Activated T-helper 1 cell treated with anti-CD3 and anti-CD28 coated beads, Interleukin-12 subunit alpha, Interleukin-12 subunit beta, Interleukin-2, Interleukin-4 antibody, amounts not matched to agents 30 ng/mL and 10 ng/mL and 1 ng/mL, durations not matched to agents 14 hours and 24 hours and 36 hours (primary cell): ENCODE results near the gene PTPRE. TPM values are rescaled to one million over a fixed set of nuclear protein-coding genes. Genes with fewer than 3 reads are reported as not detected.

ENCODE experiments used
- DNase-seq: peaks from one replicate; pipeline ENCODE4 v3.0.0; 2021; ENCODE audit warnings: low spot score
- H3K27ac Mint-ChIP-seq: one replicate; pipeline ENCODE4 v1.8.0; 2021; ENCODE audit warnings: mild to moderate bottlenecking, mixed read lengths
- H3K27me3 Mint-ChIP-seq: one replicate; pipeline ENCODE4 v1.8.0; 2022; ENCODE audit warnings: mild to moderate bottlenecking, moderate library complexity, mixed read lengths; ENCODE audit not compliant: insufficient read depth
- H3K36me3 Mint-ChIP-seq: one replicate; pipeline ENCODE4 v1.8.0; 2021; ENCODE audit warnings: low read depth, mixed read lengths
- H3K4me1 Mint-ChIP-seq: one replicate; pipeline ENCODE4 v1.8.0; 2021; ENCODE audit warnings: low read depth, mixed read lengths
- H3K4me3 Mint-ChIP-seq: one replicate; pipeline ENCODE4 v1.8.0; 2021; ENCODE audit warnings: mild to moderate bottlenecking, moderate library complexity, mixed read lengths
- H3K9me3 Mint-ChIP-seq: one replicate; pipeline ENCODE4 v1.8.0; 2021; ENCODE audit warnings: mixed read lengths
- intact Hi-C: fragments of 100-400 bp; cut with micrococcal nuclease; formaldehyde crosslinking; loops from one replicate; pipeline ENCODE4 v1.15.1; 2024
- total RNA-seq: library from RNA; stranded (reverse); gene quantifications from 2 replicates; pipeline ENCODE4 v1.2.3, GENCODE V29; 2022

Gene PTPRE
- total RNA-seq, 1 donor from 2014 or later: 41.8 TPM

DNA sequence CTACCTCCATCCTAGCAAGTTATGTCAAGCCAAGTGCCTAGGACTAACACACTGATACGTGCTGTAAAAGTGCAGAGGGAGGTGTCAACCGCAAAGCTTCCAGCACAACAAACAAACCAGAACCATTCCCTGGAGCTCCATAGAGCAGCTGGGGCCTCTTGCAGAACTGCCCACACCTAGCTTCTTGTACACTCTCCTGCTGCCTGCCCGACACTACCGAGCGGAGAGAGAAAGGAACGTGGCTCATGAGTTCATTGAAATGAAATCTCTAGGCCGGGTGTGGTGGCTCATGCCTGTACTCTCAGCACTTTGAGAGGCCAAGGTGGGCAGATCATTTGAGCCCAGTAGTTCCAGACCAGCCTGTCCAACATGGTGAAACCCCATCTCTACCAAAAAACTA, 145.8 kb downstream of the PTPRE start:
- intact Hi-C loops: no loop called here
- H3K27ac Mint-ChIP-seq: no peak overlapping the region
- H3K4me3 Mint-ChIP-seq: no peak overlapping the region

DNA sequence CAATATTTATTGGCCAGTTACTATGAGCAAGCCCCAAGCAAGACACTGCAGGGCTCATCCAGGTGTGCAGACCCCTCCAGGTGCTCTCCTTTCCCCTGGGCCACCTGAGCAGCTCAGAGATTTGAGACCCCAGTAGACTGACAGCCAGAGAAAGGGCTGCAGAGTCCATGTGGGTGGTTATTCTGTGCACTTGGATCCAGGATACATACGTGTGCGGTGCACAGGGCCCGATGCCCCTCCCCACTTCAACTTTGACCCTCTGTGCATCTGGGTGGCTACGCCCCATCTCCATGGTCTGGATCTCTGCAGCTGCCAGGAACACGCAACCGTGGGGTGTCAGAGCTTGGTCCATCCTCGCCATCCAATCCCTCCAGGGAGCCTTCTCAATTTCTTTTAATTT, 146.5 kb downstream of the PTPRE start:
- DNase-seq: no peak
- no peak overlapping the region for H3K4me3 Mint-ChIP-seq
- peaks cover 34% of the 10 kb centered on the region for H3K4me1 Mint-ChIP-seq
- H3K27me3 Mint-ChIP-seq: peaks cover 2% of the 10 kb centered on the region
- intact Hi-C loops: no loop called here
- H3K27ac Mint-ChIP-seq: no peak overlapping the region
- H3K9me3 Mint-ChIP-seq: no peaks in the 10 kb centered on the region
- peaks cover 54% of the 10 kb centered on the region for H3K36me3 Mint-ChIP-seq

More for the DNA sequence above, 145.8 kb downstream of the PTPRE start:
- Mint-ChIP-seq H3K36me3 (peaks cover 59% of the 10 kb centered on the region), H3K27me3 (peaks cover 2% of the 10 kb centered on the region), H3K9me3 (no peaks in the 10 kb centered on the region), H3K4me1 (peaks cover 41% of the 10 kb centered on the region)
- DNase-seq: no peak

DNA sequence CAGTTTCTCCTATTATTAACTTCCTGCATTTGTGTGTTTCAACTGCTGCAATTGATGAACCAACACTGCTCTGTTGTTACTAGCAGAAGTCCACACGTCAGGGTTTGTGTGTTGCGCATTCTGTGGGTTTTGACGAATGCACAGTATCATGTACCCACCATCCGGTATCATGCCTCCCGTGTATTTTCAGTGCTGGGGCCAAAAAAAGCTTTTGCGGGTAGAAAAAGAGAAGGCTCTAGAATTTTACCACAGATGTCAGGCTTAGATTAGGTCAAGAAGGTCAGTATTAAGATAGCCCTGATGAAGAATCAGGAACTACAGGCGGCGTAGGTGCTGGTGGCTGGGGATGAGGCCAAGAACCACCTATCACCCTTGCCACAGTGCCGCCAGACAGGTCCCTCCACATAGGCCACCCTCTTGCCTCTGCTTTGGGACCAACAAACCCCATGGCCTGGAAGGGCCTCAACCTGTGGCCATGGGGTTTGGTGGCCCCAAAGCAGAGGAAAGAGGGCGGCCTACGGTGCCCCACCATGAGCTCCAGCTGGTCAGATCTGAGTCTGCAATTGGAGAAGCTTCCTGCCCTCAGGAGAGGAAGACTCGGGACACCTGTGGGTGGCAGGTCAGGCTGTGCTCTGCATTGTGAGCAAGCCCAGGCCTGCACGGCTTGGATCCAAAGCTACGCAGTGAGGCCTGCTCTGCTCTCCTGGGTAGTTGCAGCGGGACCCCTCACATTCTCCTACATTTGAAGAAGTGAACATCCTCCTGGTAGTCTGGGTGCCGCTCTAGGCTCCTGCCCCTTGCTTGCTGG, 147.5 kb downstream of the PTPRE start:
- Mint-ChIP-seq H3K36me3 (peaks cover 50% of the 10 kb centered on the region), H3K27ac (no peak overlapping the region), H3K9me3 (no peaks in the 10 kb centered on the region), H3K27me3 (peaks cover 2% of the 10 kb centered on the region), H3K4me3 (no peak overlapping the region), H3K4me1 (peaks cover 27% of the 10 kb centered on the region)
- intact Hi-C loops: no loop called here
- no peak for DNase-seq

DNA sequence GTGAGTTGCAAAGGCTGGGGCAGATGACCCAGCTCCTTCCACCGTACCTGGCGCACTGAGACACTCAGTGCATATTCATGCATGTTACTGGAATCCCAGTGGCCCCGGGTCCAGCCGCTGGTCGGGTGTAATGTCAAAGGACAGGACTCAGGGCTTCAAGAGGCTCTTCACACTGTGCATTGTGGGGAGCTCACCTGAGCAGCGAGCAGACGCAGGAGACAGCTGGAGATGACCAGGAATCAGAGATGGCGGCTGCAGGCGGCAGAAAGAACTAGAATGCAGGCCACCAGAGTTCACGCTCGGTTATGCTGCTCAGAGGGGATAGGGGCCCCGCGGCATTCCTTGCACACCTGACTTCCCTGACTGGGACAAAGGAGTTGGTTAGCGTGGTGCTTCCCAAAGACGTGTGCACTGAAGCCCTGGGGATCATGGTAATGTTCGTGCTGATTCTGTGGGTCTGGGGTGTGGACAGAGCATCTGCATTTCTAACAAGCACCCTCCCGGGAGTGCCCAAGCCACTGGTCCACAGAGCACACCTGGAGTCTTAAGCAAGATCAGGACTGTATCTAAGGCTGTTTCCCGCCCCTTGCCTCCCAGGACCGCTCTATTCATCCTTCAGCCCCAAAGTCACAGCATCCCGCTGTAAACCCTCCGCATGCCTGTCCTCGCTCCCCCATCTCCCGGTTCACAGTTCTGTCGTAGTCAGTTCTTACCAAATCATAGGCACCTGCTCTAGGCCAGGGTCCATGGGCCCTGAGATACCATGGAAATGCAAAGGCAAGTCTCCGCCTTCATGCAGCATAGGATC, 148.4 kb downstream of the PTPRE start:
- Mint-ChIP-seq H3K27me3 (peaks cover 2% of the 10 kb centered on the region), H3K4me3 (no peak overlapping the region), H3K4me1 (peaks cover 18% of the 10 kb centered on the region), H3K36me3 (peaks cover 46% of the 10 kb centered on the region), H3K9me3 (no peaks in the 10 kb centered on the region), H3K27ac (no peak overlapping the region)
- intact Hi-C loops: no loop called here
- no peak for DNase-seq

DNA sequence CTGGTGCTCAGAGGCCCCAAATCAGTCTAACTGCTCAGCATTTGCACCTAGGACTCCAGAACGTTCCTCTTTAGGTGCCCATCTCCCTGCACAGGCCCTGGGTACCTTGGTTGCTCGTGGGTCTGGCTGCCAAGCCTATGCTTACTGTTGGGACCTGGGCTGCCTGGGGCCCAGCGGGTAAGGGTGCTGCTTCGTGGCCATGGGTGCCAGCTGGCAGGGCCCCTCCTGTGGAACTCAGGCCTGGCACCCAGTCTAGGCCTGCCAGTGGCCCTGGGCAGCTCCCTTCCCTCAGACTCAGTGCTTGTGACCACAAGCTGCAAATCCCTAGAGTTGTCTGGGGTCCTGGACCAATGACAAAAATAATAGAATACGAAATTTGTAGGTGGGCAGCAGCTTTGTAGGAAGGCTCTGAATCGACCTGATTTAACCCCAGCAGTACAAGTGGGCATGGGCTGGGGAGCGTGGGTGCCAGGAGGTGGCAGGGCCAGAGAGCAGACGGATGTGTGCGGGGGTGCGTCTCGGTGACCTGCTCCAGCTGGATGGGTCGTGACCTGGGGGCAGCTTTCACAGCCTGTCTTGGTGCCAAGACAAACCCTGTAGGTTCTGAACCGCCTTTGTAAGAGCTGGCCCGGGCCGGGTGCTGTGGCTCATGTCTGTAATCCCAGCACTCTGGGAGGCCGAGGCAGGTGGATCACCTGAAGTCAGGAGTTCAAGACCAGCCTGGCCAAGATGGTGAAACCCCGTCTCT, 149.6 kb downstream of the PTPRE start:
- H3K9me3 Mint-ChIP-seq: no peaks in the 10 kb centered on the region
- H3K4me3 Mint-ChIP-seq: no peak overlapping the region
- intact Hi-C loops: no loop called here
- DNase-seq: no peak
- H3K4me1 Mint-ChIP-seq: peaks cover 12% of the 10 kb centered on the region
- H3K27me3 Mint-ChIP-seq: no peaks in the 10 kb centered on the region
- H3K36me3 Mint-ChIP-seq: peaks cover 42% of the 10 kb centered on the region
- H3K27ac Mint-ChIP-seq: no peak overlapping the region

DNA sequence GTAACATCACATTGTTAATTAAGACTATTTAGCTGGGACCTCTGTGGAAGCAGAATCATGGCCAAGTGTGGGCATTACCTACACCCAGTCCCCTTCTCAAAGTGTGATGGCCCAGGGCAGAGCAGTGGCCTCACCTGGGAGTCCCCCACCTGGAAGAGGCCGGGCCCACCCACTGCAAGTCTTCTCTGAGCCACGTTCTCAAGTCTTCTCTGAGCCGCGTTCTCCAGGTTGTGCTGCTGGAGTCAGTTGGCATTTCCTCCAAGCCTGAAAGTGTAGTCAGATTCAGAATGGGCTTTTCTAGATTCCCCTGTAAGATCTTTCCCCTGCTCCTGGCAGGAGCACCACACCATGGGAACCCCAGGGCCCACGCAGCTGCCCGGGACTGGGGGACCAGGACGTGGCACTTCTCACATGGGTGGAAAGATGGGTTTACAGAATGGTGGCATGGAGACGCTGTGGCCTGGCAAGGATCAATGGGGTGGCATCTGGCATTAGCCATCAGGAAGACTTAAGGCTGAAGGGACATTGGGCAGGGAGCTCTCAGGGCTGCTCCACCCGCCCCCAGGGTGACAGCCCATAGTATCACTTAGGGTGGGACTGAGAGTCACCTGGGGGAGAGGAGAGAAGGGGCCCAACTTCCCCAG, 151.3 kb downstream of the PTPRE start:
- Mint-ChIP-seq H3K27ac (peak overlapping the region; percentile 29), H3K4me1 (peaks cover 20% of the 10 kb centered on the region), H3K4me3 (no peak overlapping the region), H3K27me3 (no peaks in the 10 kb centered on the region), H3K9me3 (no peaks in the 10 kb centered on the region), H3K36me3 (peaks cover 41% of the 10 kb centered on the region)
- no peak for DNase-seq
- intact Hi-C loops: no loop called here

DNA sequence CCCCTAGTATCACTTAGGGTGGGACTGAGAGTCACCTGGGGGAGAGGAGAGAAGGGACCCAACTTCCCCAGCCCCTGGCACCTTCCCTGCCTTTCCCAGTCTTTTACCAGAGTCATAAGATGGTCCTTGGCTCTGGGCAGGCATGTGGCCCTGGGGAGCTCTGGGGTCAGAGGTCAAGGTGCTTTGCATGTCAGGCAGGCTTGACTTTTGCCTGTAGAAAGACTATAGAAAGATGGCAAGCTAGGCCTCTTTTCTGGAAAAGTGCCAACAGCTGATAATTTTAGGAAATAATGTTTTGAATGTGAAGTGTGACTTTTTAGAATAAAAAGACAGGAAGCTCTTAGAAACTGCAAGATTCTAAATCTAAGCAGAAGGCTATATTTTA, 151.8 kb downstream of the PTPRE start:
- no peaks in the 10 kb centered on the region for H3K9me3 Mint-ChIP-seq
- intact Hi-C loops: no loop called here
- H3K4me3 Mint-ChIP-seq: no peak overlapping the region
- peaks cover 26% of the 10 kb centered on the region for H3K4me1 Mint-ChIP-seq
- no peaks in the 10 kb centered on the region for H3K27me3 Mint-ChIP-seq
- no peak overlapping the region for H3K27ac Mint-ChIP-seq
- H3K36me3 Mint-ChIP-seq: peaks cover 45% of the 10 kb centered on the region
- no peak for DNase-seq

DNA sequence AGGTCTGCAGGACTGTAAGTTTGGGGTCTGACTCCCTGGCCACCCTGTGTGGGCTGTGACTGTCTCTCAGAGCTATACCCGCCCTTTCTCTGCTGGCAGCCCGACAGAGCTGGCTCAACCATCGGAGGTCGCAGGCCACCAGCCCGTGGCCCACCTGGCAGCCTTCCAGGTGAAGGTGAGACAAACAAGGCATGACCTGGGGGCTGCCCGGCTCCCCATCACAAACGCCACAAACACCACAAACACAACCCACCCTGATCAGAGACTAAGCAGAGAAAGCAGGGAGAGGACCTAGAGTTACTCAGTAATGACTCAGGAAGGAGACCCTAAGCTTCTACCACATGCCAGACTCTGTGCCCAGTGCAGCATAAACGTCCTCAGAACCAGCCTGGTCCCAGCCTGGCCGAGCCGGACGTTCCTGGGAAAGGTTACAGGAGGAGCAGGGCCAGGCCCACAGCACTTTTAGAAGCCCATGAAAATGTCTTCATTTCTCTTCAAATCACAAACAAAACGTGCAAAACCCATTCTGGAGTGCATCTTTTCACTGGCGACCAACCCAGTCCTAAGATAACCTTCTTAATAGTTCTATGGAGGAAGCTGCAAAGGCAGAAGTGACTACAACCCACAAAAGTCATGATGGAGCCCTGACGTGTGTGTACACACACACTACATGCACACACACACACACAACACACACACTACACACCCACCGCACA, 152.5 kb downstream of the PTPRE start:
- Mint-ChIP-seq H3K27me3 (no peaks in the 10 kb centered on the region), H3K36me3 (peaks cover 48% of the 10 kb centered on the region), H3K27ac (no peak overlapping the region), H3K9me3 (no peaks in the 10 kb centered on the region), H3K4me3 (no peak overlapping the region), H3K4me1 (peaks cover 32% of the 10 kb centered on the region)
- intact Hi-C loops: no loop called here
- DNase-seq: no peak

DNA sequence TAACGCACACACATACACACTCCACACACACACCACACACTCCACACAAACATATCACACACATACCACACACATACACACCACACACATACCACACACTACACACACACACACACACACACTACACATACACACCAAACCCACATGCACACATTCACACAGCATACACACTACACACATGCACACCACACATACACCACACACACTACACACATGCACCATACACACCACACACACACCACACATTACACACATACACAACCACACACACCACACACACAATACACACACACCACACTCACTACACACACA, 153.0 kb downstream of the PTPRE start:
- Mint-ChIP-seq H3K27me3 (no peaks in the 10 kb centered on the region), H3K36me3 (peaks cover 50% of the 10 kb centered on the region), H3K9me3 (no peaks in the 10 kb centered on the region), H3K27ac (peak overlapping the region; percentile 13), H3K4me1 (peaks cover 38% of the 10 kb centered on the region), H3K4me3 (no peak overlapping the region)
- intact Hi-C loops: no loop called here
- DNase-seq: no peak

DNA sequence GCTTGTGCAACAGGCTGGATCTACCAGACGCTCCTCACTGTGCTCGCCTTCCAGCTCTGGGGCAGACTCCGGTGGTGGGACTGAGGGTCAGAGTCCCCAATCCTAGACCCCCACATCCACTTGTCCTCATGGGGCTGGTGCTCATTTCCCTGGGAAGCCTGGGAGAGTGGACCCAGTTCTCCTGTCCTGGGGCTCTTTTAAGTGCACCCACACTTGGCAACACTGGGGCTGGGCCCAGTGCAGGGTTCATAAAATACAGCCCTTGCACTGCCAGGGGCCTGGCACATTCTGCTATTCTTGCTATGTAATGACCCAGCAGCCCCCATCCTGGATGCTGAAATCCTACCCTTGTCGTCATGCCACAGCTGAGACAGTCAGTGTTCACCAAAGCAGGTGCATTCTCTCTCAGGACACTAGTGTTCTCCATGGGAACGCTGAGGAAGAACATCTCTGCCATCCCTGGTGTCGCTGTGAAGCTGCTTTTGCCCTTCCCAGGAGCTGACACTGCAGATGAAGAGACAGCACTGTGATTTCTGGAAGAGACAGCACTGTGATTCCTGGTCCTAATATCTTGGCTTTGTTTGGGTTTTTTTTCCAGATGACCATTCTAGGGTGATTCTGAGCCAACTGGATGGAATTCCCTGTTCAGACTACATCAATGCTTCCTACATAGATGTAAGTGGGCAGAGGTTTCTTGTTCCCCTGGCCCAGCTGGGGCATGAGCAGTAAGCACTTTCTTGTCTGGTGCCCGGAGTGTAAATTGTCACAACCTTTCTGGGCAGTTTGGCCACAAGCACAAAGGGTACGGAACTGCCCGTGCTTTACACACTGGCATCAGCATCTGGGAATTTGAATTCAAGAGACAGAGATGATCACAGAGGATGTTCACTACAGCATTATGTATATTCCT, 153.7 kb downstream of the PTPRE start:
- DNase-seq: no peak
- peaks cover 50% of the 10 kb centered on the region for H3K36me3 Mint-ChIP-seq
- peaks cover 44% of the 10 kb centered on the region for H3K4me1 Mint-ChIP-seq
- no peak overlapping the region for H3K4me3 Mint-ChIP-seq
- H3K27ac Mint-ChIP-seq: peak overlapping the region; percentile 13
- intact Hi-C loops: no loop called here
- no peaks in the 10 kb centered on the region for H3K9me3 Mint-ChIP-seq
- no peaks in the 10 kb centered on the region for H3K27me3 Mint-ChIP-seq

DNA sequence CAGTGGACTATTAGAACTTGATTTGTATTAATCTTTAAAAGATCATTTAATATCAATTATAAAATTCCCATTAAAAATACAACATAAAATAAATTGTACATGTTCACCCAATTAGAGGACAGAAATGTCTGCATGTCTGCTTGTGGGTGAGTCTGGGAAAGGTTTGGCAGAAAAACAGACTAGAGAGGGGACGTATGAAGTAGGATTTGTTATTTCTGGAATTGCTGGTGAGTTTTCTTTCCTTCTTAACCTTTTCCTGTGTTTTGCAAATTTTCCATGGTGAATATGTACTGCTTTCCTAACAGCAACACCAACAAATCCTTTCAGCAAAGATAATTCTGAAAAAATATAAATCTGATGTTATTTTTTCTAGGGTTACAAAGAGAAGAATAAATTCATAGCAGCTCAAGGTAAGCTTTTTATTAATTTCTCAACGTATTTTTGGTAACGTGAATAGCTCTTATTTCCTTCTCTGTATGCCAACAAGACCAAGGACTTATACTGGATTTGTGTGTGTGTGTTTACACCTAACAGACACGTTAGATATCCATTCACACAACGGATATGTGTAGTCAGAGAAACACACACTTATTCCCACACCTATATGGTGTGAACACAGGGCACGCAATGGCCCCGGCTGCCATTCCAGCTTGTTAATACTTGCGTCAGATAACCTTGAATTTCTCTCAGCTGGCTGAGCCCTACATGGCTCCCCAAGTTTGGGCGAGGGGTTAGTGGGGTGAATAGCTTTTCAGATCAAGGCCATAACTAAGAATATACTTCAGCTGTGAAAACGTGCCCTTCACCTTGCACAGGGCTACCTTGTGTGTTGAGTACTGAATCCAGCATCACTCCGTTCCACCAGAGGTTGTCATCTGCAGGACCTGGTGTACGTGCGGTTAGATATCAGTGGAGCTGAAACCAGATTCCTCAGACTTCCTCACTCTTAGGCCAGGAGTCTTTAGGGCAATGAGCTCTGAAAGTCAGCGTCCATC, 154.7 kb downstream of the PTPRE start:
- Mint-ChIP-seq H3K27me3 (no peaks in the 10 kb centered on the region), H3K36me3 (peaks cover 53% of the 10 kb centered on the region), H3K9me3 (no peaks in the 10 kb centered on the region), H3K4me1 (peaks cover 54% of the 10 kb centered on the region), H3K27ac (peak overlapping the region; percentile 93), H3K4me3 (no peak overlapping the region)
- intact Hi-C loops: no loop called here
- no peak for DNase-seq
